Measurements from ENCODE around the gene SCO2. TPM values are rescaled to one million over a fixed set of nuclear protein-coding genes. Genes with fewer than 3 reads are reported as not detected.

Gene SCO2
- total RNA-seq, 6 experiments from 2014 or later = 0.80 to 4.2 (median 2.5) TPM; not detected in 2

DNA sequence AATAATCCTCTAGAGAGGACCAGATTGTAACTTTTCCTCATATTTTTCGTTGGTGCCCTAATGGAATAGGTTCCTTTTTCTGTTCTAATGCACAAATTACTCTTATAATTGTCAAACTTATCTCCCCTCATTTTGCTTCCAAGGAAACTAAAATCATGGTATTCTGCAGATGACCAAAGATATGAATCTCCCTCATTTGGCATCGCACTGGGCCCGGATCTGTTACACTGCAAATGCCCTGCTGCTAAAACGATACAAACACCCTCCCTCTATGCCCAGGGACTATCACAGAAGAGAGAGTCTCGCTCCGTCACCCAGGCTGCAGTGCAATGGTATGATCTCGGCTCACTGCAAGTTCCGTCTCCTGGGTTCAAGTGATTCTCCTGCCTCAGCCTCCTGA is 27.9 kb upstream of the SCO2 start:
- peaks cover 0 to 8% (median 0%) of the 10 kb centered on the region in 4 donors for H3K4me1 ChIP-seq
- WGBS (ENCODE audit: insufficient coverage, low coverage, low lambda C conversion rate, missing lambda C conversion rate) = 82% methylated on average over 8 of the region's 8 CpGs
- H3K36me3 ChIP-seq = no peaks in the 10 kb centered on the region
- H3K27me3 ChIP-seq = no peaks in the 10 kb centered on the region
- H3K27ac ChIP-seq = no peak overlapping the region
- ATAC-seq = no peak
- TF ChIP-seq POLR2A (IDR thresholded peaks at IDR 0.05) = no peak
- TF ChIP-seq, protein P1, sequence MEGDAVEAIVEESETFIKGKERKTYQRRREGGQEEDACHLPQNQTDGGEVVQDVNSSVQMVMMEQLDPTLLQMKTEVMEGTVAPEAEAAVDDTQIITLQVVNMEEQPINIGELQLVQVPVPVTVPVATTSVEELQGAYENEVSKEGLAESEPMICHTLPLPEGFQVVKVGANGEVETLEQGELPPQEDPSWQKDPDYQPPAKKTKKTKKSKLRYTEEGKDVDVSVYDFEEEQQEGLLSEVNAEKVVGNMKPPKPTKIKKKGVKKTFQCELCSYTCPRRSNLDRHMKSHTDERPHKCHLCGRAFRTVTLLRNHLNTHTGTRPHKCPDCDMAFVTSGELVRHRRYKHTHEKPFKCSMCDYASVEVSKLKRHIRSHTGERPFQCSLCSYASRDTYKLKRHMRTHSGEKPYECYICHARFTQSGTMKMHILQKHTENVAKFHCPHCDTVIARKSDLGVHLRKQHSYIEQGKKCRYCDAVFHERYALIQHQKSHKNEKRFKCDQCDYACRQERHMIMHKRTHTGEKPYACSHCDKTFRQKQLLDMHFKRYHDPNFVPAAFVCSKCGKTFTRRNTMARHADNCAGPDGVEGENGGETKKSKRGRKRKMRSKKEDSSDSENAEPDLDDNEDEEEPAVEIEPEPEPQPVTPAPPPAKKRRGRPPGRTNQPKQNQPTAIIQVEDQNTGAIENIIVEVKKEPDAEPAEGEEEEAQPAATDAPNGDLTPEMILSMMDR (IDR thresholded peaks at IDR 0.05) = no peak
- H3K4me3 ChIP-seq = no peak overlapping the region
- intact Hi-C loops (cut with DNase I) = loop anchor here in 1 of 2 donors (5.0 kb wide), 1 partner anchor 49 kb away; the partner anchor contains the start of gene MAPK8IP2
- peak in 1 of 3 donors; percentile 15 for DNase-seq
- no peaks in the 10 kb centered on the region for H3K9me3 ChIP-seq

DNA sequence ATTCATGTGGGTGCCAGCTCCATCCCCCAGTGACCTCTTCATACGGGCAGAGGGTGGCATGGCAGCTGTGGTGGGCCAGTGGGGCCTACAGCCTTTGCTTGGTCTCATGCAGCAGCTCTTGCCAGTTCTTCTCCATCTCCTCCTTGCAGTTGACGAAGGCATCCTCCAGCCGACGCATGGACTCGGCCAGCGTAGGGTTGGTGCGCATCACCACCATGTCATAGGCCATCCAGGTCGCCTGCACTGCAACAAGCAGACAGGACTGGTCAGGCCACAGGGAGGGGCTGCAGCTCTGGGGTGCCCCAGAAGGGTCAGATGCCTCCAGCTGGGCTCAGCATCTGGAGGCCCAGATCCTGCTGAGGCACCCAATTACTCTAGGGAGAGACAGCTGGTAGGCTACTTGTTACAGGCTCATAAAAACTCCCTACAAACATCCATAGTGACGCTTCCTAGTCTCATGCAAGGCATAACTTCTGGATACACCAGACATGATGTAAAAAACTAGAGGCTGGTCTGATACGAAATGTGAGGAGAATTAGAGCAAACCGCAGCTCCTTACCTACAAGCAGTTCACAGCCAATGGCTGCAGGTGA is 25.9 kb upstream of the SCO2 start:
- Histone ChIP-seq H3K9me3 (no peaks in the 10 kb centered on the region), H3K4me1 (peaks cover 0 to 8% (median 0%) of the 10 kb centered on the region in 4 donors), H3K36me3 (no peaks in the 10 kb centered on the region), H3K27me3 (no peaks in the 10 kb centered on the region), H3K27ac (no peak overlapping the region), H3K4me3 (no peak overlapping the region)
- ATAC-seq (no peak), DNase-seq (peak in 1 of 3 donors; percentile 45)
- no peak for TF ChIP-seq POLR2A (IDR thresholded peaks at IDR 0.05)
- TF ChIP-seq, protein P1 (IDR thresholded peaks at IDR 0.05) = no peak
- intact Hi-C loops (cut with DNase I) = loop anchor here in 1 of 2 donors (5.0 kb wide), 1 partner anchor 51 kb away; the partner anchor contains the start of gene MAPK8IP2
- WGBS (ENCODE audit: insufficient coverage, low coverage, low lambda C conversion rate, missing lambda C conversion rate) = 87% methylated on average over 6 of the region's 11 CpGs

DNA sequence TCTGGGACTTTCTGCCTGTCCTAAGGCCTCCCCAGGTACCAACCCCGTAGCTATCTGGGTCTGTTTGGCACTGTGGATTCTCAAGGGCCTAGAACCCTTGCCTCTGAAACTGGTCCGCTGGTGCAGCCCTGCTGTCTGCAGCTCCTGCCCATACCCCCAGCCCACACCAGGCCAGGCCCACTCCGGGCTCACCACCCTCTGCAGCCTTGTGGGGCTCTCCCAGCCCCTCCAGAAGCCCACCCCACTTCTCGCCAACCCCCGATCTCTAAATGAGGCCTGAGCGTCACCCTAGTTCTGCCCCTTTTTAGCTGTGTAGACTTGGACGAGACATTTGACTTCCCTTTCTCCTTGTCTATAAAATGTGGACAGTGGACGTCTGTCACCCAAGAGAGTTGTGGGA is 25.0 kb upstream of the SCO2 start:
- no peaks in the 10 kb centered on the region for H3K36me3 ChIP-seq
- no peak overlapping the region for H3K27ac ChIP-seq
- no peaks in the 10 kb centered on the region for H3K27me3 ChIP-seq
- DNase-seq (peak in 1 of 3 donors; percentile 27), ATAC-seq (no peak)
- peaks cover 0 to 8% (median 0%) of the 10 kb centered on the region in 4 donors for H3K4me1 ChIP-seq
- intact Hi-C loops (cut with DNase I) = loop anchor here in 1 of 2 donors (5.0 kb wide), 1 partner anchor 52 kb away; the partner anchor contains the start of gene MAPK8IP2
- no peak for TF ChIP-seq POLR2A (IDR thresholded peaks at IDR 0.05)
- TF ChIP-seq, protein P1 (IDR thresholded peaks at IDR 0.05) = no peak
- WGBS (ENCODE audit: insufficient coverage, low coverage, low lambda C conversion rate, missing lambda C conversion rate) = 73% methylated on average over 5 of the region's 8 CpGs
- H3K9me3 ChIP-seq = no peaks in the 10 kb centered on the region
- no peak overlapping the region for H3K4me3 ChIP-seq

DNA sequence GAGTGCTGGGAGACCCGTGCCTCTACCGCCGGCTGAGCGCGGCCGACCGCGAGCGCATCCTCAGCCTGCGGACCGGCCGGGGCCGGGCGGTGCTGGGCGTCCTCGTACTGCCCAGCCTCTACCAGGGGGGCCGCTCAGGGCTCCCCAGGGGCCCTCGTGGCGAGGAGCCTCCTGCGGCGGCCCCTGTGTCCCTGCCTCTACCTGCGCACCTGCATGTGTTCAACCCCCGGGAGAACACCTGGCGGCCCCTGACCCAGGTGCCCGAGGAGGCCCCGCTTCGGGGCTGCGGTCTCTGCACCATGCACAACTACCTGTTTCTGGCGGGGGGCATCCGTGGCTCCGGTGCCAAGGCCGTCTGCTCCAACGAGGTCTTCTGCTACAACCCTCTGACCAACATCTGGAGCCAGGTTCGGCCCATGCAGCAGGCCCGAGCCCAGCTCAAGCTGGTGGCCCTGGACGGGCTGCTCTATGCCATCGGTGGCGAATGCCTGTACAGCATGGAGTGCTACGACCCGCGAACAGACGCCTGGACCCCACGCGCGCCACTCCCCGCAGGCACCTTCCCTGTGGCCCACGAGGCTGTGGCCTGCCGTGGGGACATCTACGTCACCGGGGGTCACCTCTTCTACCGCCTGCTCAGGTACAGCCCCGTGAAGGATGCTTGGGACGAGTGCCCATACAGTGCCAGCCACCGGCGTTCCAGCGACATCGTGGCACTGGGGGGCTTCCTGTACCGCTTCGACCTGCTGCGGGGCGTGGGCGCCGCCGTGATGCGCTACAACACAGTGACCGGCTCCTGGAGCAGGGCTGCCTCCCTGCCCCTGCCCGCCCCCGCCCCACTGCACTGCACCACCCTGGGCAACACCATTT is 23.8 kb upstream of the SCO2 start:
- H3K4me3 ChIP-seq = peak overlapping the region; percentile 23 to 39 (median 31)
- no peaks in the 10 kb centered on the region for H3K27me3 ChIP-seq
- TF ChIP-seq, protein P1 (IDR thresholded peaks at IDR 0.05) = no peak
- no peak for TF ChIP-seq POLR2A (IDR thresholded peaks at IDR 0.05)
- H3K36me3 ChIP-seq = no peaks in the 10 kb centered on the region
- peak overlapping the region in 1 of 3 donors; percentile 8 for H3K27ac ChIP-seq
- DNase-seq (peak in 1 of 3 donors; percentile 44), ATAC-seq (no peak)
- 47% methylated on average over 9 of the region's 68 CpGs for WGBS (ENCODE audit: insufficient coverage, low coverage, low lambda C conversion rate, missing lambda C conversion rate)
- intact Hi-C loops (cut with DNase I) = no loop called here
- H3K9me3 ChIP-seq = no peaks in the 10 kb centered on the region
- H3K4me1 ChIP-seq = peaks cover 0 to 8% (median 0%) of the 10 kb centered on the region in 4 donors

Data from right lobe of liver (tissue), 6 donors.